Activated naive CD8-positive, alpha-beta T cell treated with anti-CD3 and anti-CD28 coated beads, Interleukin-2, amount 50 U/mL, for 24 hours (primary cell): Measurements from ENCODE around the gene YY1.

ENCODE experiments used
- ATAC-seq: fragments of 150-1000 bp; cut with Tn5 transposase; one replicate; pipeline ENCODE4 v1.10.0; 2021
- DNase-seq: peaks from one replicate; pipeline ENCODE4 v3.0.0; 2021
- H3K27ac Mint-ChIP-seq: one replicate; pipeline ENCODE4 v1.8.0; 2021; ENCODE audit warnings: mild to moderate bottlenecking, mixed read lengths
- H3K27me3 Mint-ChIP-seq: one replicate; pipeline ENCODE4 v1.8.0; 2021; ENCODE audit warnings: mixed read lengths
- H3K36me3 Mint-ChIP-seq: one replicate; pipeline ENCODE4 v1.8.0; 2021; ENCODE audit warnings: low read depth, mixed read lengths
- H3K4me1 Mint-ChIP-seq: one replicate; pipeline ENCODE4 v1.8.0; 2021; ENCODE audit warnings: mixed read lengths
- H3K4me3 Mint-ChIP-seq: one replicate; pipeline ENCODE4 v1.8.0; 2021; ENCODE audit warnings: mild to moderate bottlenecking, moderate library complexity, mixed read lengths
- H3K9me3 Mint-ChIP-seq: one replicate; pipeline ENCODE4 v1.8.0; 2021; ENCODE audit warnings: mixed read lengths

The YY1 gene

DNA sequence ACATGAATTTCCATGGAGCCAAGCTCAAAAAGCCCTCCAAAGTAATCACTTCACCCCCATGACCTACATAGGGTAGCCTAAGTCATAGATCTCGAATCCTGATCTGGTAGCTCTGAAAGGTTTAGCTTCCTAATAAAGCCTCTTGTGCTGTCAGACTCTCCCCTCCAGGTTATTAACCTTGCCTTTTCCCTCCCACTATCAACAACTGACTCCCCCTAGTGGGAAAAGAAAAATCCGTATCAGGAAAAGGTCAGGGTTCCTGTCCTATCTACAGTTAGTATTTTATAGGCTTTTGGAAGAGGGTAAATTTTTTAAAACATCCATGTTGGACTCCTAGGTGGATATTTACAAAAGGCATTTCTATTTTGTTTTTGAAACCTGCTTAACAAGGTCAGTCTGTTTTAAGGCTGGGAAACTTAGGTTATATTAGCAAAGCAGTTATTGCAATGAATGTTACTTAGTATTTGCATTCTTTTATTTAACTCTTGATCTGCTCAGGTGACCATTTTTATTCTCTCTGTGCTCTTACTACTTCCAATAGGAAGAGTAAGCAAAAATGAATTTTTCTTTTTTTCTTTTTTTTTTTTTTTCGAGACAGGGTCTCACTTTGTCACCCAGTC is 8.0 kb downstream of the YY1 start:
- Mint-ChIP-seq H3K4me3 (peak overlapping the region; percentile 28), H3K27ac (peak overlapping the region; percentile 15), H3K27me3 (no peaks in the 10 kb centered on the region), H3K36me3 (peaks cover 31% of the 10 kb centered on the region), H3K4me1 (peaks cover 82% of the 10 kb centered on the region), H3K9me3 (no peaks in the 10 kb centered on the region)
- peak; percentile 62 for ATAC-seq
- no peak for DNase-seq

DNA sequence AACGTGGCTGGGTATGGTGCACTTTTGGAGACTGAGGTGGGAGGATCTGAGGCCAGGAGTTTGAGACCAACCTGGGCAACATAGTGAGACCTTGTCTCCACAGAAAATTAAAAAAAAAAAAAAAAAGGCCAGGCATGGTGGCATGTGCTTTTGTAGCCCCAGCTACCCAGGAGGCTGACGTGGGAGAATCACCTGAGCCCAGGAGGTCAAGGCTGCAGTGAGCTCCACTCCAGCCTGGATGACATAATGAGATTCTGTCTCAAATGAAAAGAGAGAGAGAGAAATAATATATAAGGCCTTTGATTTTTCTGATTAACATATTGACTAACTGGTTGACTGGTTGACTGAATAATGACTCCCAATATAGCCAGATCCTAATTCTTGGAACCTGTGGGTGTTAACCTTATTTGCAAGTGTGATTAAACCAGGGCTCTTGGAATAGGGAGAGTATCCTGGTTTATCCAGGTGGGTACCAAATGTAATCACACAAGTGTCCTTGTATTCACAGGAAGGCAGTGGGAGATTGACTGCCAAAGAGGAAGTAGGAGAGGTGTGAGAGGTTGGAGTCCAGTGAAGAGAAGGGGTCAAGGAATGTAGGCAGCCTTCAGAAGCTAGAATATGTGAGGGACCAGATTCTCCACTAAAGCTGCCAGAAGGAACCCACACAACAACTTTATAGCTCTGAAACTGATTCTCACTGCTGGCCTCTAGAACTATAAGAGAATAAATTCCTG is 12.0 kb downstream of the YY1 start:
- ATAC-seq (no peak), DNase-seq (no peak)
- no peaks in the 10 kb centered on the region for H3K27me3 Mint-ChIP-seq
- H3K36me3 Mint-ChIP-seq, result peaks cover 21% of the 10 kb centered on the region
- H3K4me1 Mint-ChIP-seq, result peaks cover 72% of the 10 kb centered on the region
- H3K9me3 Mint-ChIP-seq, result no peaks in the 10 kb centered on the region
- no peak overlapping the region for H3K27ac Mint-ChIP-seq
- no peak overlapping the region for H3K4me3 Mint-ChIP-seq

DNA sequence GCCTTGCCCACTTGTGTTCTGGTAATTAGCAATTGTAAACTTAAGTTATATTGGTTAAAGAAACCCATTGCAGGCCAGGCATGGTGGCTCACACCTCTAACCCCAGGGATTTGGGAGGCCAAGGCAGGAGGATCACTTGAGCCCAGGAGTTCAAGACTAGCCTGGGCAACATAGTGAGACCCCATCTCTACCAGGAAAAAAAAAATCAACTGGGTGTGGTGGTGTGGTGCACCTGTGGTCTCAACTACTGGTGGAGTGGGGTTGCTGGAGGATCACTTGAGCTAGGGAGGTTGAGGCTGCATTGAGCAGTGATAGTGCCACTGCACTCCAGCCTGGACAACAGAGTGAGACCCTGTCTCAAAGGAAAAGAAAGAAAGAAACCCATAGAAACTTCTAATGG is 13.7 kb downstream of the YY1 start:
- H3K27me3 Mint-ChIP-seq, result no peaks in the 10 kb centered on the region
- ATAC-seq, result no peak

DNA sequence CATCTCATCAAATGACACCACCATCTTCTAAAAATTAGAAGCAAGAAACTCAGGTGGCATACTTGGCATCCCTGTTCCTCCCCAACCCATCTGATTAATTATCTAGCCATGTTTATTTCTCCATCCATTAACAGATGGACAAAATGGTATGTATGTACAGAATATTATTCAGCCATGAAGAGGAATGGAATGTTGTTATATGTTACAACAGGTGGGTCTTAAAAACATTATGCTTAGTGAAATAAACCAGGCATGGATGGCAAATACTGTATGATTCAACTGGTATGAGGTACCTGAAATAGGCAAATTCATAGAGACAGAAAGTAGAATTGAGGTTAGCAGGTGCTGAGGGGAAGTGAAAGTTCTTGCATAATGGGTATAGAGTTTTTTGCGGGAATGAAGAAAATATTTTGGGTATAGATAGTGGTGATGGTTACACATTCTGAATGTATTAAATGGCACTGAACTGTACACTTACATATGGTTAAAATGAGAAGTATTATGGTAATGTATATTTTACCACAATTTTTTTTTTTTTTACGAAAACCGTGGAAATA is 17.5 kb downstream of the YY1 start:
- no peak overlapping the region for H3K4me3 Mint-ChIP-seq
- H3K4me1 Mint-ChIP-seq, result peaks cover 79% of the 10 kb centered on the region
- peaks cover 13% of the 10 kb centered on the region for H3K36me3 Mint-ChIP-seq
- H3K9me3 Mint-ChIP-seq, result no peaks in the 10 kb centered on the region
- H3K27ac Mint-ChIP-seq, result peak overlapping the region; percentile 21
- DNase-seq (no peak), ATAC-seq (no peak)
- H3K27me3 Mint-ChIP-seq, result no peaks in the 10 kb centered on the region

More for the DNA sequence above, 13.7 kb downstream of the YY1 start:
- Mint-ChIP-seq H3K9me3 (no peaks in the 10 kb centered on the region), H3K27ac (no peak overlapping the region), H3K4me1 (peaks cover 72% of the 10 kb centered on the region), H3K36me3 (peaks cover 24% of the 10 kb centered on the region), H3K4me3 (no peak overlapping the region)
- no peak for DNase-seq

DNA sequence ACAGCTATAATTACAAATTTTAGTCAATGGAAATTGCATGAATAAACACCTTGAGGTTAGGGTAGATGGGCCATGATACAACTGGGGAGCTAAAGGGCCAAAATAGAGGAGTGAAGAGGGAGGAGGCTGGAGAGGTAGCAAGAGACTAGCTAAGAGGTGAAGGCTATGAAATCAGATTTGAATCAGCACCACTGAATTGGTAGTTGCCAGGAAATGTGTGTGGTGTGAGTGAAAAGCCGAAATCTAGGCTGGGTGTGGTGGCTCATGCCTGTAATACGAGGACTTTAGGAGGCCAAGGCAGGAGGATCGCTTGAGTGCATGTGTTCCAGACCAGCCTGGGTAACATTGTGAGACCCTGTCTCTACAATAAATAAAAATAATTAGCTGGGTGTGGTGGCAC is 22.7 kb downstream of the YY1 start:
- Mint-ChIP-seq H3K9me3 (no peaks in the 10 kb centered on the region), H3K36me3 (peaks cover 36% of the 10 kb centered on the region), H3K4me1 (peaks cover 91% of the 10 kb centered on the region), H3K4me3 (no peak overlapping the region), H3K27ac (peak overlapping the region; percentile 67), H3K27me3 (no peaks in the 10 kb centered on the region)
- peak; percentile 70 for ATAC-seq
- DNase-seq, result no peak

DNA sequence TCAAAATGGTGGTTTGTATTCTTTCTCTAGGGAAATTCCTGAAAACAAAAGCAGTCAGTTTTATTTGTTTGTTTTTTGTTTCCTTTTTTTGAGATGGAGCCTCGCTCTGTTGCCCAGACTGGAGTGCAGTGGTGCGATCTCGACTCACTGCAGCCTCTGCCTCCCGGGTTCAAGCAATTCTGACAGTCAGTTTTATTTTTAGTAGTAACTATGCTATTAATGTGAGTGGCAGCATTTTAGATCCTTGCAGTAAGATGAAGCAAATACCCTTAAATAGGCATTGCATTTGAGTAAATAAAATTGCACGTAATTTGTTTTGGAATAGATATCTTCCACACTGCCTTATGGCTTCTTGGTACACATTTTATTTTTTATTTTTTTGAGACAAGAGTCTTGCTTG is 23.6 kb downstream of the YY1 start:
- ATAC-seq, result no peak
- H3K27ac Mint-ChIP-seq, result peak overlapping the region; percentile 52

DNA sequence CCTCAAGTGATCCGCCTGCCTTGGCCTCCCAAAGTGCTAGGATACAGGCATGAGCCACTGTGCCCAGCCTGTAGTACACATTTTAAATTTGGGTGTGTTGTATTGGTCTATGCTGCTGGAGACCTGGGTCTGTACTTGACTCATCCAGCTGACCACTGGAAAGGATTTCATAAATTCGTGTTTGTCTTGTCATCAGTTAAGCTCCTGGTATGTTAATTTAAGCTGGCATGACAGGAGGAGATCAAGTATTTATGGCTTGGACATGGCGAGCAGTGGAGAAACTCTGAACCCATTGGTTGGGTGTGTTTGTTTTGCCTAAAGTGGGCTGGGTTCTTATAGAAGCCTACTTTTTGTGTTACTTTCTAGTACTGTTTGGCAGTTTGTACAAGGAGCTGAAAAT is 24.2 kb downstream of the YY1 start:
- H3K27me3 Mint-ChIP-seq, result no peaks in the 10 kb centered on the region
- ATAC-seq (no peak), DNase-seq (no peak)
- peak overlapping the region; percentile 30 for H3K27ac Mint-ChIP-seq
- peaks cover 89% of the 10 kb centered on the region for H3K4me1 Mint-ChIP-seq
- peaks cover 39% of the 10 kb centered on the region for H3K36me3 Mint-ChIP-seq
- H3K4me3 Mint-ChIP-seq, result no peak overlapping the region
- H3K9me3 Mint-ChIP-seq, result no peaks in the 10 kb centered on the region

More for the DNA sequence above, 23.6 kb downstream of the YY1 start:
- Mint-ChIP-seq H3K27me3 (no peaks in the 10 kb centered on the region), H3K4me3 (no peak overlapping the region), H3K9me3 (no peaks in the 10 kb centered on the region), H3K36me3 (peaks cover 39% of the 10 kb centered on the region), H3K4me1 (peaks cover 89% of the 10 kb centered on the region)
- no peak for DNase-seq

DNA sequence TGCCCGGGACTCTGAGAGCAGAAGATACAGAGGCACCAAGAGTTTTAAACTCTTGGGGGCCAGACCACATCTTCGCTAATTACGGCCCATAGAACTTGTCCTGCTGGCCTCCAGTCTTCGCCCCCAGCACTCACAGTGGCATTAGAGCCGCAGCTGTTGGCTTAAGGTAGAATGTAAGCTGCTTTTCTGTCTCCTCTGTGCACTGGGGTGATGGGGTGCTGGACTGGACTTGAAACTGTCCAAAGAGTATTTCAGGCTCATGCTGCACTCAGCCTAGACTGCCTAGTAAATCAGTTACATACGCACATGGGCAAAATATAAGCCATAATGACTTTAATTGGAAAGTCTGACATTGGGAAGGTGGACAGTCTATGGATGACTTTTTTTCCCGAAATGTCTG is 29.0 kb downstream of the YY1 start:
- Mint-ChIP-seq H3K4me1 (peaks cover 55% of the 10 kb centered on the region), H3K9me3 (no peaks in the 10 kb centered on the region), H3K27ac (no peak overlapping the region), H3K36me3 (peaks cover 38% of the 10 kb centered on the region), H3K27me3 (no peaks in the 10 kb centered on the region), H3K4me3 (no peak overlapping the region)
- ATAC-seq (no peak), DNase-seq (no peak)

DNA sequence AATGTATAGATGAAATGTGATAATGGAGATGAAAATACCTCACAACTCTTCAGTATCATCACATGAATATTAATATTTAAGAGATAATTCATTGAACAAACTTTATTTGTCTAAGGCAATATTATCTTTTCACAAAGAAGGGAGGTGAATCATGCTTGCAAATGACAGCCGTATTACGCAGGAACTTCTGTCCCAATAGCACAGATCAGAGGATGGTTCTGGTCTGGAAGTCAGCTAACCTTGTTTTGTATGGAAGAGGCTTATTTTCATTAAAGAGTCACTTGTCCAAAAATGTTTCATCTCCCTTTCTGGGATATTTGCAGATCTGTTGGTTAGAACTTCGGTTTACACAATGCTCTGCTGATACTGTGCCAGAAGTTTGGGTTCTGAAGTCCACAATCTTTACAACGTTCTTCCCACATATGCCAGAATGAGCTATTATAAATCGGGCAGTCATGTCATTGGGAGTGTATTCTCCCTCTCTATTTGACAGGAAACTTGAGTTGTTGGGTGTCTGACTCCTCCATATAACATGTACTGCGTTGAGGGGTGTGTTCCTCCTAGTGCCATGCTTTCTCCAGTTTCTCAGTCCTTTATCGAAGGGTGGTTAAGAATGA is 29.8 kb downstream of the YY1 start:
- DNase-seq, result no peak
- H3K36me3 Mint-ChIP-seq, result peaks cover 34% of the 10 kb centered on the region
- no peak overlapping the region for H3K4me3 Mint-ChIP-seq
- H3K27ac Mint-ChIP-seq, result peak overlapping the region; percentile 17
- H3K4me1 Mint-ChIP-seq, result peaks cover 51% of the 10 kb centered on the region
- no peaks in the 10 kb centered on the region for H3K27me3 Mint-ChIP-seq
- H3K9me3 Mint-ChIP-seq, result no peaks in the 10 kb centered on the region
- ATAC-seq, result no peak

DNA sequence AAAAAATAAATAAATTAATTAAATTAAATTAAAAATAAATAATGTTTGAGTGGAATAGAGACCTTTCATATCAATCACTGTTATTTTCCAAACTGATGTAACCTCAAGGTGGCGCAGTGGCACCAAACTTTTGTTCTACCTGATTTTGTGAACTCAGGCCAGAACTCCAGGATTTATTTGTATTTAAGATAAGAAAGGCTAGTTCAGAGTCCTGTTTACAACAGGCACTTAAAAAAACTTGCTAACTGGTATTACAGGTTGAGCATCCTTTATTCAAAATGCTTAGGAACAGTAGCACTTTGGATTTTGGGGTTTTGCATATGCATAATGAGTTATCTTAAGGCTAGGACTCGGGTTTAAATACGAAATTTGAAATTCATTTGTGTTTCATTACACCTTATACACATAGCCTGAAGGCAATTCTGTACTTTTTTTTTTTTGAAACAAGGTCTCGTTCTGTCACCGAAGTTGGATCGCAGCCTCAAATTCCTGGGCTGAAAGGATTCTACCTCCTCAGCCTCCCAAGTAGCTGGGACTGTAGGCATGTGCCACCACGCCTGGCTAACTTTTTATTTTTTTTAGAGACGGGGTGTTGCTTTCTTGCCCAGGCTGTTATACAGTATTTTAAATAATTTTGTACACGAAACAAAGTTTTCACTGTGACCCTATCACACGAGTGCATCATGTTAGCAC is 32.4 kb downstream of the YY1 start:
- no peak overlapping the region for H3K4me3 Mint-ChIP-seq
- no peak overlapping the region for H3K27ac Mint-ChIP-seq
- peaks cover 37% of the 10 kb centered on the region for H3K36me3 Mint-ChIP-seq
- H3K4me1 Mint-ChIP-seq, result peaks cover 46% of the 10 kb centered on the region
- no peaks in the 10 kb centered on the region for H3K27me3 Mint-ChIP-seq
- ATAC-seq (no peak), DNase-seq (no peak)
- H3K9me3 Mint-ChIP-seq, result no peaks in the 10 kb centered on the region

DNA sequence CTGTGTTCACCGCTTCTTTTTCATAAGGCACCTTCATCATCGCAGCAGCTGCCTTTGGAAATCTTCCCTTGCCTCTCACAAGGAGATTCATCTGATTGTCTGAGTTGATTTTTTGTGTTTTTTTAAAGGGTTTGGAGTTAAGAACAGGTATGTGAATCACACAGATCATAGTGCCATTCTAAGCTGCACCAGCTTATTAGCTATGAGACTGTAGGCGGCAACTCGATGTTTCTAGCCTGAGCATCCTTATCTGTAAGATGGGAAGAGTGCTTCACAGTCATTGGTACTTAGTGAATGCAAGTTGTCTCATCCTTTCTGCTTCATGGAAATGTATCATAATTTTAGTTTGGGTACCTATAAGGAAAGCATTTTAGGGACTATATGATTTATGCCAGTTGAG is 35.3 kb downstream of the YY1 start:
- DNase-seq, result no peak
- no peak overlapping the region for H3K4me3 Mint-ChIP-seq
- H3K9me3 Mint-ChIP-seq, result no peaks in the 10 kb centered on the region
- H3K27me3 Mint-ChIP-seq, result no peaks in the 10 kb centered on the region
- peaks cover 40% of the 10 kb centered on the region for H3K36me3 Mint-ChIP-seq
- peaks cover 41% of the 10 kb centered on the region for H3K4me1 Mint-ChIP-seq
- H3K27ac Mint-ChIP-seq, result peak overlapping the region; percentile 78
- no peak for ATAC-seq

DNA sequence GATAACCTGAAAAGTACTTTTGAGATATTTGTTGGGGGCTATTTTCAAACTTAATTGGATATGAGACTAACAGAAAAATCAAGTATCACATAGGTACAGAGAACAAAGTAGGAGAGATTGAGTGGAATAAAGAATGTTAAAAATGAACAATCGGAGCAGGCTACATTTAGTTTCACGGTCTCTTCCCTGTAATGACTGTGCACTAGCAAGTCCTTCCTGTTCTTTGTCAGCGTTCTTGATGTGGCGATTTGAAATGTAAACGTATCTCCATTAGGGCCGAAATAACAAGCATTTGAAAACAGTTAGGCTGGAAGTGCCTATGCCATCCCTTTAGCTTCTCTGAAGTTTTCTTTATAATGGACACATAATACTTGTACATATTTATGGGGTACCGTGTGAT is 36.3 kb downstream of the YY1 start:
- Mint-ChIP-seq H3K27ac (peak overlapping the region; percentile 78), H3K4me1 (peaks cover 43% of the 10 kb centered on the region), H3K4me3 (no peak overlapping the region), H3K9me3 (no peaks in the 10 kb centered on the region), H3K36me3 (peaks cover 44% of the 10 kb centered on the region), H3K27me3 (no peaks in the 10 kb centered on the region)
- DNase-seq (no peak), ATAC-seq (no peak)

DNA sequence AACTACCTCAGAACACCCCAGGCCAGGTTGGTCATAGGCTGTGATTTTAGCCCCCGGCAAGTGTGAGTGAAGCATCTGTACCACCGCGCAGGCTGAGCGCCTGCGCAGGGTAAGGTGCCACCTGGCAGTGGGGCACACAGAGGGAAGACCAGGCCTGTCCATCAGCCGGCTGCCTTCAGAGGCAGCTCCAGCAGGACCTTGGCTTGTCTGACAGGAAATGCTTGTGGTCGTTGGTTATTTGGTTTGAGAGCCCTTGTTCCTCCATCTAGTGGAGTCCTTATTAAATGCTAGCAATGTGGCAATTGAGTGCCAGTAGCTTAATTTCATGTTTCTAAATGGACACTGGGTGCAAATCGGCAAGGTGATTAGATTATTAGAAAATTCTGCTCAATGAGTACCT is 39.8 kb downstream of the YY1 start:
- ATAC-seq (no peak), DNase-seq (no peak)
- Mint-ChIP-seq H3K27me3 (no peaks in the 10 kb centered on the region), H3K9me3 (no peaks in the 10 kb centered on the region), H3K36me3 (peaks cover 42% of the 10 kb centered on the region), H3K4me1 (peaks cover 38% of the 10 kb centered on the region), H3K4me3 (no peak overlapping the region), H3K27ac (peak overlapping the region; percentile 43)

DNA sequence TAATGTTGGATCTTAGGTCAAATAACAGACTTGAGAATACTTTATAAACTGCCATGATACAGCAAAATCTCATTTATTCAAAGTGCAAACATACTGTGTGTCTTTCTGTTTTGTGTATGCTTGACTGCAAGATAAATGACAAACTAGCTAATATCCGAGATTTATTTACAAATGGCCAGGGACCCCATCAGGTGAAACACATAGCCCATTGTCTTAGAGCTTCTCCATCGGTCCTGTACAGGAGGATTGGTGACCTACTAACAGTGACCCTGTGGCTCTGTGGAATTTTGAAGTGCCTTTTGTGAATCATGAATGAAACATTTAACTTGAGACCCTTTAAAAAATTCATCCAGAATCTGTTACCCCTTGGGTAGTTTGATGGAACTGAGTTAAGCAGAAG is 40.2 kb downstream of the YY1 start:
- no peak for ATAC-seq
- no peaks in the 10 kb centered on the region for H3K9me3 Mint-ChIP-seq
- peaks cover 36% of the 10 kb centered on the region for H3K4me1 Mint-ChIP-seq
- H3K27ac Mint-ChIP-seq, result peak overlapping the region; percentile 43
- H3K27me3 Mint-ChIP-seq, result no peaks in the 10 kb centered on the region
- peaks cover 42% of the 10 kb centered on the region for H3K36me3 Mint-ChIP-seq
- no peak overlapping the region for H3K4me3 Mint-ChIP-seq
- no peak for DNase-seq
